Thoracic aorta (tissue), 2 donors: ENCODE measurements around the gene ABCD3. TPM values are rescaled to one million over a fixed set of nuclear protein-coding genes. Genes with fewer than 3 reads are reported as not detected.

Source experiments
- ATAC-seq: fragments of 150-250 bp; one replicate; pipeline ENCODE4 v1.8.0; 2017; ENCODE audit warnings: low read depth; ENCODE audit not compliant: insufficient number of reproducible peaks, low FRiP score
- DNase-seq: peaks from one replicate; pipeline ENCODE4 v3.0.0-alpha.2; 2020; ENCODE audit warnings: low spot score
- H3K27ac ChIP-seq, 2 donors: fragments of 200-600 bp; sonication (generic); 1 replicate in 1 of 2; 2 replicates in 1 of 2; pipeline ENCODE4 v1.5.1; 2016; ENCODE audit warnings: mild to moderate bottlenecking in 2 of 2, moderate library complexity in 2 of 2
- H3K27me3 ChIP-seq: fragments of 200-600 bp; sonication (generic); replicated peaks from 2 replicates; pipeline ENCODE4 v1.6.0; 2016; ENCODE audit warnings: mild to moderate bottlenecking; ENCODE audit not compliant: insufficient read depth
- H3K36me3 ChIP-seq: fragments of 200-600 bp; sonication (generic); one replicate; pipeline ENCODE4 v1.5.1; 2016
- H3K4me1 ChIP-seq, 2 donors: fragments of 200-600 bp; sonication (generic); 1 replicate in 1 of 2; 2 replicates in 1 of 2; pipeline versions ENCODE4 v1.5.1 to v1.6.0; 2016; ENCODE audit warnings: low read depth in 2 of 2, mild to moderate bottlenecking in 1 of 2; ENCODE audit not compliant: control insufficient read depth in 1 of 2
- H3K4me3 ChIP-seq: fragments of 200-600 bp; sonication (generic); 2 replicates; pipeline ENCODE4 v1.5.1; 2016; ENCODE audit warnings: mild to moderate bottlenecking
- H3K9me3 ChIP-seq: fragments of 200-600 bp; sonication (generic); 2 replicates; pipeline ENCODE4 v1.5.1; 2016
- CTCF ChIP-seq: fragments of 200-600 bp; sonication (generic); IDR thresholded peaks from one replicate; pipeline ENCODE4 v1.5.1; 2019; ENCODE audit warnings: antibody characterized with exemption
- total RNA-seq, 2 donors: library from RNA; depleted of rRNA; stranded (reverse); fragments of >200 nt; gene quantifications; one replicate each; pipeline versions ENCODE4 v1.1.0 to v1.2.3, GENCODE V29; 2016

ABCD3 gene
- total RNA-seq, 2 donors from 2014 or later: 14.0 to 31.7 TPM

GRCh38 chr1:94550396-94550795 lies 132.2 kb downstream of the ABCD3 start:
- DNase-seq (no peak), ATAC-seq (no peak)
- Histone ChIP-seq H3K9me3 (no peaks in the 10 kb centered on the region), H3K36me3 (no peaks in the 10 kb centered on the region), H3K27ac (no peak overlapping the region), H3K27me3 (no peaks in the 10 kb centered on the region), H3K4me3 (no peak overlapping the region), H3K4me1 (no peaks in the 10 kb centered on the region)
- TF ChIP-seq CTCF: no peak

GRCh38 chr1:94550800-94551241 lies 132.6 kb downstream of the ABCD3 start:
- Histone ChIP-seq H3K27me3 (no peaks in the 10 kb centered on the region), H3K4me1 (no peaks in the 10 kb centered on the region), H3K4me3 (no peak overlapping the region), H3K36me3 (no peaks in the 10 kb centered on the region), H3K27ac (no peak overlapping the region), H3K9me3 (no peaks in the 10 kb centered on the region)
- no peak for TF ChIP-seq CTCF
- DNase-seq (no peak), ATAC-seq (no peak)

- Histone ChIP-seq H3K27ac (no peak overlapping the region), H3K36me3 (no peaks in the 10 kb centered on the region), H3K4me3 (no peak overlapping the region), H3K4me1 (no peaks in the 10 kb centered on the region), H3K27me3 (no peaks in the 10 kb centered on the region), H3K9me3 (no peaks in the 10 kb centered on the region)
- DNase-seq (no peak), ATAC-seq (no peak)
- TF ChIP-seq CTCF: no peak
Measured at GRCh38 chr1:94551449-94551848, 133.3 kb downstream of the ABCD3 start.

- no peak overlapping the region for H3K4me3 ChIP-seq
- H3K27ac ChIP-seq: no peak overlapping the region
- TF ChIP-seq CTCF: no peak
- H3K9me3 ChIP-seq: no peaks in the 10 kb centered on the region
- H3K27me3 ChIP-seq: no peaks in the 10 kb centered on the region
- H3K36me3 ChIP-seq: no peaks in the 10 kb centered on the region
- no peak for DNase-seq
- ATAC-seq: no peak
- H3K4me1 ChIP-seq: no peaks in the 10 kb centered on the region
Measured at GRCh38 chr1:94552071-94552586, 133.9 kb downstream of the ABCD3 start.

- DNase-seq: no peak
- Histone ChIP-seq H3K27ac (no peak overlapping the region), H3K4me1 (no peaks in the 10 kb centered on the region), H3K4me3 (no peak overlapping the region), H3K27me3 (no peaks in the 10 kb centered on the region), H3K9me3 (no peaks in the 10 kb centered on the region), H3K36me3 (no peaks in the 10 kb centered on the region)
- no peak for ATAC-seq
- no peak for TF ChIP-seq CTCF
Measured at GRCh38 chr1:94553323-94553730, 135.1 kb downstream of the ABCD3 start.
